ENCODE measurements around the gene PRKAR1B. TPM values are rescaled to one million over a fixed set of nuclear protein-coding genes. Genes with fewer than 3 reads are reported as not detected.

PRKAR1B gene
- total and polyA plus RNA-seq, 10 of the 15 experiments (the other 5 are each of a cell fraction or from before 2014, with no cell fraction given): 1.4 to 45.6 (median 19.3) TPM

DNA sequence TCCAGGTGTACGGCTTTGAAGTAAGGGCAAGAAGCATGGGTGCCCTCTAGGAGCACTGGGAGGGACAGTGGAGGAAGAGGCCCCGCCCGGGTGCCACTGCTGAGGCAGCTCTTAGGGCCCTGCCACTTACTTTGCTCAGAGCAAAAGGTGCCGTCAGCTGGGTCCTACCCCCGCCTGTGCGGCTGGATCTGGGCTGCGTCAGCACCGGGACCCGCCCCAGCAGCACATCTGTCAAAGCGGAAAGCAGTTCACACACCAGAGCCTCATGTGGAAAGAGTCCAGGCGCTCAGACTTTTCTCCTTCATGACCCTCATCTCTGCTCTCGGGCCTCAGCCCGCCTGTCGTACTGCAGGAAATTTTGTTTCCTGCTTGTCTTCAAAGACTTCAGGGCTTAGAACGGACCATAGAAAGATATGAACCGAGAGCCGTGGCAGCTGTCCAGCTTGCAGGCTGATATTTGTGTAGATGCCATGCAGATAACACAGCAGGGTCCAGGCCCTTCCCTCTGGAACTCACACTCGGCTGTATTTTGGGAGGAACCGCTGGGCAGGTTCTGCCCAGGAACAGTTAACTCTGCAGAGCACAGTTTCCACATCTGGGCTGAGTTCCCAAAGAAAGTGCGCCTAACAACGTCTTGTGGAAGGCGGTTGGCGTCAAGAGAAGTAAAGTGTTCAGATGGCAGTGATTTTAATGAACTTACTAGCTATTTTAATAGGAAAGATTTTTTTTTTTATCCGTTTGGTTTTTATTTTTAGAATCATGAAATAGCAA is 44.3 kb upstream of the PRKAR1B start:
- H3K9ac ChIP-seq (ENCODE audit: control insufficient read depth, insufficient read depth, low read length): no peak overlapping the region
- H3K36me3 ChIP-seq (ENCODE audit: control insufficient read depth in 2 of 2, insufficient read depth in 2 of 2, low read length in 1 of 2): peaks cover 0 to 4% of the 10 kb centered on the region in 2 experiments; a peak in 3 of 4 replicates
- H3K9me3 ChIP-seq (replicated peaks; ENCODE audit: control insufficient read depth, insufficient read depth, low read length): no peaks in the 10 kb centered on the region
- DNase-seq (ENCODE audit: low read depth, low spot score): no peak
- H3K4me1 ChIP-seq (ENCODE audit: control insufficient read depth, insufficient read depth, low read length): no peaks in the 10 kb centered on the region
- 87% methylated on average over 24 of the region's 24 CpGs for WGBS (ENCODE audit: insufficient coverage, insufficient replicate concordance, low lambda C conversion rate, missing lambda C conversion rate)
- H3K4me2 ChIP-seq (ENCODE audit: control insufficient read depth, insufficient read depth): no peak overlapping the region
- CTCF ChIA-PET: interaction anchor here (0.7 to 1.2 kb wide), 2 partner anchors 102 to 445 kb away, joined by 3 to 4 read pairs; no protein-coding TSS in a partner anchor
- POLR2A ChIA-PET: interaction anchor here (0.7 kb wide), 1 partner anchor 41 kb away, joined by 3 read pairs; no protein-coding TSS in a partner anchor
- BruUV-seq (replicated peaks): no TSS peak
- intact Hi-C loops (cut with micrococcal nuclease; ENCODE audit: unreplicated experiment) (loop anchor here (5.0 kb wide), 1 partner anchor 449 kb away; no protein-coding TSS in a partner anchor), in situ Hi-C loops (cut with MboI) (no loop called here)
- no peaks in the 10 kb centered on the region for H3K27me3 ChIP-seq (replicated peaks in 1 of 2; ENCODE audit: control insufficient read depth in 2 of 2, insufficient read depth in 2 of 2, low read length in 1 of 2)
- RAD21 ChIA-PET (ENCODE audit: unreplicated experiment): interaction anchor here (1.4 kb wide), 1 partner anchor 449 kb away, joined by 3 read pairs; no protein-coding TSS in a partner anchor
- H3K79me2 ChIP-seq (ENCODE audit: control insufficient read depth, insufficient read depth, low read length): no peaks in the 10 kb centered on the region
- H3K4me3 ChIP-seq: no peak overlapping the region
- FAIRE-seq: no peak
- SMC1A ChIA-PET (ENCODE audit: uncharacterized antibody, unreplicated experiment): interaction anchor here (0.6 to 1.0 kb wide), 2 partner anchors 445 to 454 kb away, joined by 4 read pairs; no protein-coding TSS in a partner anchor
- no peak for ATAC-seq
- no peaks in the 10 kb centered on the region for H4K20me1 ChIP-seq (ENCODE audit: control insufficient read depth, insufficient read depth)
- H3K27ac ChIP-seq (ENCODE audit: control insufficient read depth, insufficient read depth): no peak overlapping the region
- no peak overlapping the region for H2AFZ ChIP-seq (ENCODE audit: control insufficient read depth, low read depth, low read length)
- no peak for TF ChIP-seq PKNOX1 (IDR thresholded peaks at IDR 0.05)
- TF ChIP-seq NR2F1 (conservative IDR thresholded peaks at IDR 0.05): no peak
- no peak for TF ChIP-seq GATAD2B (conservative IDR thresholded peaks at IDR 0.05; ENCODE audit: low read depth)
- TF ChIP-seq ZNF24 (IDR thresholded peaks at IDR 0.05): no peak
- no peak for TF ChIP-seq IRF3 (IDR thresholded peaks at IDR 0.05)
- TF ChIP-seq POLR2AphosphoS2 (IDR thresholded peaks at IDR 0.05; ENCODE audit: low read depth, low read length): no peak
- TF ChIP-seq SPI1 (IDR thresholded peaks at IDR 0.05; ENCODE audit: borderline replicate concordance, insufficient read depth, low read depth, low read length): no peak
- no peak for TF ChIP-seq MYC (IDR thresholded peaks at IDR 0.05; ENCODE audit: insufficient read depth, insufficient read length, insufficient replicate concordance, low read length, severe bottlenecking)
- TF ChIP-seq, protein P1, sequence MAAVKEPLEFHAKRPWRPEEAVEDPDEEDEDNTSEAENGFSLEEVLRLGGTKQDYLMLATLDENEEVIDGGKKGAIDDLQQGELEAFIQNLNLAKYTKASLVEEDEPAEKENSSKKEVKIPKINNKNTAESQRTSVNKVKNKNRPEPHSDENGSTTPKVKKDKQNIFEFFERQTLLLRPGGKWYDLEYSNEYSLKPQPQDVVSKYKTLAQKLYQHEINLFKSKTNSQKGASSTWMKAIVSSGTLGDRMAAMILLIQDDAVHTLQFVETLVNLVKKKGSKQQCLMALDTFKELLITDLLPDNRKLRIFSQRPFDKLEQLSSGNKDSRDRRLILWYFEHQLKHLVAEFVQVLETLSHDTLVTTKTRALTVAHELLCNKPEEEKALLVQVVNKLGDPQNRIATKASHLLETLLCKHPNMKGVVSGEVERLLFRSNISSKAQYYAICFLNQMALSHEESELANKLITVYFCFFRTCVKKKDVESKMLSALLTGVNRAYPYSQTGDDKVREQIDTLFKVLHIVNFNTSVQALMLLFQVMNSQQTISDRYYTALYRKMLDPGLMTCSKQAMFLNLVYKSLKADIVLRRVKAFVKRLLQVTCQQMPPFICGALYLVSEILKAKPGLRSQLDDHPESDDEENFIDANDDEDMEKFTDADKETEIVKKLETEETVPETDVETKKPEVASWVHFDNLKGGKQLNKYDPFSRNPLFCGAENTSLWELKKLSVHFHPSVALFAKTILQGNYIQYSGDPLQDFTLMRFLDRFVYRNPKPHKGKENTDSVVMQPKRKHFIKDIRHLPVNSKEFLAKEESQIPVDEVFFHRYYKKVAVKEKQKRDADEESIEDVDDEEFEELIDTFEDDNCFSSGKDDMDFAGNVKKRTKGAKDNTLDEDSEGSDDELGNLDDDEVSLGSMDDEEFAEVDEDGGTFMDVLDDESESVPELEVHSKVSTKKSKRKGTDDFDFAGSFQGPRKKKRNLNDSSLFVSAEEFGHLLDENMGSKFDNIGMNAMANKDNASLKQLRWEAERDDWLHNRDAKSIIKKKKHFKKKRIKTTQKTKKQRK (IDR thresholded peaks at IDR 0.05; ENCODE audit: low read depth, low read length): no peak
- TF ChIP-seq NFXL1 (IDR thresholded peaks at IDR 0.05; ENCODE audit: borderline replicate concordance): no peak
- no peak for TF ChIP-seq ZNF274 (IDR thresholded peaks at IDR 0.05; ENCODE audit: insufficient read depth, insufficient read length)
- no peak for TF ChIP-seq SIN3A (IDR thresholded peaks at IDR 0.05; ENCODE audit: low read depth, low read length)
- TF ChIP-seq, protein P2, sequence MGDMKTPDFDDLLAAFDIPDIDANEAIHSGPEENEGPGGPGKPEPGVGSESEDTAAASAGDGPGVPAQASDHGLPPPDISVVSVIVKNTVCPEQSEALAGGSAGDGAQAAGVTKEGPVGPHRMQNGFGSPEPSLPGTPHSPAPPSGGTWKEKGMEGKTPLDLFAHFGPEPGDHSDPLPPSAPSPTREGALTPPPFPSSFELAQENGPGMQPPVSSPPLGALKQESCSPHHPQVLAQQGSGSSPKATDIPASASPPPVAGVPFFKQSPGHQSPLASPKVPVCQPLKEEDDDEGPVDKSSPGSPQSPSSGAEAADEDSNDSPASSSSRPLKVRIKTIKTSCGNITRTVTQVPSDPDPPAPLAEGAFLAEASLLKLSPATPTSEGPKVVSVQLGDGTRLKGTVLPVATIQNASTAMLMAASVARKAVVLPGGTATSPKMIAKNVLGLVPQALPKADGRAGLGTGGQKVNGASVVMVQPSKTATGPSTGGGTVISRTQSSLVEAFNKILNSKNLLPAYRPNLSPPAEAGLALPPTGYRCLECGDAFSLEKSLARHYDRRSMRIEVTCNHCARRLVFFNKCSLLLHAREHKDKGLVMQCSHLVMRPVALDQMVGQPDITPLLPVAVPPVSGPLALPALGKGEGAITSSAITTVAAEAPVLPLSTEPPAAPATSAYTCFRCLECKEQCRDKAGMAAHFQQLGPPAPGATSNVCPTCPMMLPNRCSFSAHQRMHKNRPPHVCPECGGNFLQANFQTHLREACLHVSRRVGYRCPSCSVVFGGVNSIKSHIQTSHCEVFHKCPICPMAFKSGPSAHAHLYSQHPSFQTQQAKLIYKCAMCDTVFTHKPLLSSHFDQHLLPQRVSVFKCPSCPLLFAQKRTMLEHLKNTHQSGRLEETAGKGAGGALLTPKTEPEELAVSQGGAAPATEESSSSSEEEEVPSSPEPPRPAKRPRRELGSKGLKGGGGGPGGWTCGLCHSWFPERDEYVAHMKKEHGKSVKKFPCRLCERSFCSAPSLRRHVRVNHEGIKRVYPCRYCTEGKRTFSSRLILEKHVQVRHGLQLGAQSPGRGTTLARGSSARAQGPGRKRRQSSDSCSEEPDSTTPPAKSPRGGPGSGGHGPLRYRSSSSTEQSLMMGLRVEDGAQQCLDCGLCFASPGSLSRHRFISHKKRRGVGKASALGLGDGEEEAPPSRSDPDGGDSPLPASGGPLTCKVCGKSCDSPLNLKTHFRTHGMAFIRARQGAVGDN (IDR thresholded peaks at IDR 0.05): no peak

Measured in GM12878 (cell line).